Activated T-cell treated with anti-CD3 and anti-CD28 coated beads, Interleukin-2, amount 50 U/mL, for 4 hours (primary cell): ENCODE data around the gene DPP6. TPM values are rescaled to one million over a fixed set of nuclear protein-coding genes. Genes with fewer than 3 reads are reported as not detected.
"Not testable (repeated sequence)": the region's sequence is repeated elsewhere in the genome, so short reads cannot be mapped to it uniquely, and the experiment has no call there.

Experiments
- ATAC-seq, 2 donors: fragments of 200-7000 bp; cut with Tn5 transposase; one replicate each; pipeline ENCODE4 v1.10.0; 2021
- DNase-seq: peaks from one replicate; pipeline ENCODE4 v3.0.0-alpha.2; 2020
- H3K27me3 Mint-ChIP-seq: one replicate; pipeline ENCODE4 v1.8.0; 2021; ENCODE audit warnings: low read depth, mixed read lengths
- H3K36me3 Mint-ChIP-seq: one replicate; pipeline ENCODE4 v1.8.0; 2022; ENCODE audit warnings: mixed read lengths; ENCODE audit not compliant: insufficient read depth
- H3K4me1 Mint-ChIP-seq: one replicate; pipeline ENCODE4 v1.8.0; 2021; ENCODE audit warnings: low read depth, mixed read lengths
- H3K4me3 Mint-ChIP-seq: one replicate; pipeline ENCODE4 v1.8.0; 2021; ENCODE audit warnings: mild to moderate bottlenecking, moderate library complexity, mixed read lengths
- H3K9me3 Mint-ChIP-seq: one replicate; pipeline ENCODE4 v1.8.0; 2021; ENCODE audit warnings: mixed read lengths
- total RNA-seq, 3 donors: library from RNA; stranded (reverse); gene quantifications; one replicate each; pipeline ENCODE4 v1.2.1, GENCODE V29; 2021

Gene DPP6
- total RNA-seq, 3 donors from 2014 or later: not detected

- peaks cover 3% of the 10 kb centered on the region for H3K9me3 Mint-ChIP-seq
- H3K4me3 Mint-ChIP-seq: no peak overlapping the region
- ATAC-seq (no peak), DNase-seq (no peak)
- no peaks in the 10 kb centered on the region for H3K4me1 Mint-ChIP-seq
- peaks cover 1% of the 10 kb centered on the region for H3K27me3 Mint-ChIP-seq
- H3K36me3 Mint-ChIP-seq: no peaks in the 10 kb centered on the region
Observed at GRCh38 chr7:154647625-154648024, 595.4 kb downstream of the DPP6 start.

DNA sequence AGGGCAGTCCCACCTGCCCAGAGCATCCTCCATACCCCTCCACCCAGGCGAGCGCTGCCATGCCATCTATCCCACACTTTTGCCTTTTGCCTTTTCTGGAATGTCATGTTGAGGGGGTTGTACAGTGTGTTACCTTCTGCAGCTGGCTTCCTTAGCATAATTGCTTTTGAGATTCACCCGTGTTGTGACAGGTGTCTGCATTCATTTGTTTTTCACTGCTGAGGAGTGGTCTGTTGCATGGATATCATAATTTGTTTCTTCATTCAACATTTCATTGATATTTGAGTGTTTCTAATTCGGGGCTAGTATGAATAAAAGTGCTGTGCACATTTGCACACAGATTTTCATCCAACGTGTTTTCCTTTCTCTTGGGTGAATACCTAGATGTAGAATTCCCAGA lies 596.8 kb downstream of the DPP6 start:
- H3K4me3 Mint-ChIP-seq: no peak overlapping the region
- H3K9me3 Mint-ChIP-seq: peaks cover 3% of the 10 kb centered on the region
- DNase-seq (no peak), ATAC-seq (no peak)
- H3K27me3 Mint-ChIP-seq: peaks cover 1% of the 10 kb centered on the region
- H3K4me1 Mint-ChIP-seq: no peaks in the 10 kb centered on the region
- H3K36me3 Mint-ChIP-seq: no peaks in the 10 kb centered on the region

DNA sequence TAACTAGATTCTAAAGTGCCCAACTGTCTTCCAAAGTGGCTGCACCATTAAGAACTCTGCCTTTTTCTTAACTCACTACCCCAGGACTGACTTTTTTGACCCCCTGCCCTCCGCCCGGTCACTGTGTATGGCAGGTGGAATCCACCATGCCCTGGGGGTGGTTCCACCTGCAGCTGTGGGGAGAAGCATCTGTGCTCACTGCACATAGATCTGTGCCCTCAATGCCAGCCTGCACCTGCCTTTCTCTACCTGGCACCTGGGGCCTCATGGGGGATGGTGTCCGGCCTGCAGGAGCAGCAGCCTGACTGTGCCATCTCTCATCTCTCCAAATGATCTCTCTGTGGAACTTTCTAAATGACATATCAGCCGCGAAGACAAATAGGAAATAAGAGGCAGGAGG lies 597.2 kb downstream of the DPP6 start:
- DNase-seq (no peak), ATAC-seq (no peak)
- Mint-ChIP-seq H3K4me3 (no peak overlapping the region), H3K9me3 (peaks cover 3% of the 10 kb centered on the region), H3K4me1 (no peaks in the 10 kb centered on the region), H3K36me3 (no peaks in the 10 kb centered on the region), H3K27me3 (peaks cover 1% of the 10 kb centered on the region)

DNA sequence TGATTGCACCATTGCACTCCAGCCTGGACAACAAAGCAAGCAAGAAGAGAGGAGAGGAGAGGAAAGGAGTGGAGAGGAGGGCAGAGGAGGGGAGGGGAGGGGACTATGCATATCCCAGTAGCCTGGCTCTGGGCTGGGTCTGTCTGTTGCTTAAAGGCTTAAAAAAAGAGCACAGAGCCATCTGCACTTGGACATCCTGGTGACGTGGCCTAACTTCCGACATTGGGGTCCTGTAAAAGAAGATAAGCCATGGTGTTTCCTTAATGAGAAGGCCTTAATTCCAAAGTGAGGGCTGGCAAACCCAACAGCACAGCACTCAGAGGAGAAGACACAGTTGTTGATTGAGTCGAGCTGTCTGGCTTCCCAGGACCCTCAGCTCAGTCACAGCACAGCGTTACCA lies 598.1 kb downstream of the DPP6 start:
- H3K9me3 Mint-ChIP-seq: peaks cover 3% of the 10 kb centered on the region
- H3K4me3 Mint-ChIP-seq: no peak overlapping the region
- H3K27me3 Mint-ChIP-seq: peaks cover 1% of the 10 kb centered on the region
- H3K36me3 Mint-ChIP-seq: no peaks in the 10 kb centered on the region
- no peaks in the 10 kb centered on the region for H3K4me1 Mint-ChIP-seq
- DNase-seq (no peak), ATAC-seq (no peak)

DNA sequence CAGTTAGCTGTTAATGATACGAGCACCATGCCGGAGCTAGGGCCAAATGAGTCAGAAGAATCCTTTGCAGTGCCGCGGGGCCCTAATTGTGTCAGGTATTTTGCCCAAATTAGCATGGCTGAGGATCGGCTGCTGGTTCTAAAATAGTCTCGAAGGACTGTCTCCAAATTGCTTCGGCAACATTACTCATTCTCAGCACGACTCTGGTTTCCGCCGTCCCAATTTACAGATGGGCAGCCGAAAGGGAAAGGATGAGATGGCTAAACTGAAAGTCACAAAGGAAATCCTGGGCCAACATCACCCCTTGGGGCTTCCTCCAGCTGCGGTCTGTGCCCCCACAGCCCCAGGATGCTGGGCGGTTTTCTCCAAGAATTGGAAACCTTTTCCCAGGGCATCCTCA lies 599.3 kb downstream of the DPP6 start:
- ATAC-seq: no peak
- Mint-ChIP-seq H3K36me3 (no peaks in the 10 kb centered on the region), H3K4me1 (no peaks in the 10 kb centered on the region), H3K4me3 (no peak overlapping the region), H3K9me3 (no peaks in the 10 kb centered on the region), H3K27me3 (peaks cover 1% of the 10 kb centered on the region)
- DNase-seq: no peak

DNA sequence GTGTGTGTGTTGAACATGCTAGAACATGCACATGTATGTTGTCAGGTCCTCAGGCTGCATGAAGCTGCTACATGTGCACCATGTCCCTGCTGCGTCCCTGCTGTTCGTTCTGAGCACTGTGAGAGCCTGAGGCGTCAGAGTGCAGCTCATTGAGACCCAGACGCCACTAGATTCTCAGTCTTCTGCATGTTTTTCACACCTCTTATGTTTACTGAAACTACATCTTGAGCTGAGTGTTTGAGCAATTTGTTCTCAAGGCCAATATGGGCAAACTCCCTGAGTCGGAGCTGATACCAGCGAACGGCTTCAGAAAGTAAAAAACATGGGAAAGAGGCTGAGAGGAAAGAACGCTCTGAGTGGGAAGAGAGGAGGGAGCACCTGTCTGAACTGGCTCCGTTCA lies 600.4 kb downstream of the DPP6 start:
- DNase-seq (no peak), ATAC-seq (no peak)
- H3K27me3 Mint-ChIP-seq: no peaks in the 10 kb centered on the region
- no peak overlapping the region for H3K4me3 Mint-ChIP-seq
- H3K4me1 Mint-ChIP-seq: no peaks in the 10 kb centered on the region
- no peaks in the 10 kb centered on the region for H3K9me3 Mint-ChIP-seq
- no peaks in the 10 kb centered on the region for H3K36me3 Mint-ChIP-seq

GRCh38 chr7:154653281-154653680 lies 601.1 kb downstream of the DPP6 start:
- ATAC-seq (no peak), DNase-seq (no peak)

GRCh38 chr7:154656618-154657017 lies 604.4 kb downstream of the DPP6 start:
- no peaks in the 10 kb centered on the region for H3K4me1 Mint-ChIP-seq
- ATAC-seq: no peak
- H3K4me3 Mint-ChIP-seq: no peak overlapping the region
- no peaks in the 10 kb centered on the region for H3K36me3 Mint-ChIP-seq
- no peak for DNase-seq
- H3K9me3 Mint-ChIP-seq: peaks cover 11% of the 10 kb centered on the region
- no peaks in the 10 kb centered on the region for H3K27me3 Mint-ChIP-seq

More at GRCh38 chr7:154653281-154653680, 601.1 kb downstream of the DPP6 start:
- Mint-ChIP-seq H3K36me3 (no peaks in the 10 kb centered on the region), H3K4me1 (no peaks in the 10 kb centered on the region), H3K4me3 (no peak overlapping the region), H3K9me3 (no peaks in the 10 kb centered on the region), H3K27me3 (no peaks in the 10 kb centered on the region)

GRCh38 chr7:154666768-154667167 lies 614.6 kb downstream of the DPP6 start:
- Mint-ChIP-seq H3K4me3 (no peak overlapping the region), H3K4me1 (no peaks in the 10 kb centered on the region), H3K36me3 (no peaks in the 10 kb centered on the region), H3K27me3 (no peaks in the 10 kb centered on the region), H3K9me3 (peaks cover 12% of the 10 kb centered on the region)
- DNase-seq (no peak), ATAC-seq (no peak)

DNA sequence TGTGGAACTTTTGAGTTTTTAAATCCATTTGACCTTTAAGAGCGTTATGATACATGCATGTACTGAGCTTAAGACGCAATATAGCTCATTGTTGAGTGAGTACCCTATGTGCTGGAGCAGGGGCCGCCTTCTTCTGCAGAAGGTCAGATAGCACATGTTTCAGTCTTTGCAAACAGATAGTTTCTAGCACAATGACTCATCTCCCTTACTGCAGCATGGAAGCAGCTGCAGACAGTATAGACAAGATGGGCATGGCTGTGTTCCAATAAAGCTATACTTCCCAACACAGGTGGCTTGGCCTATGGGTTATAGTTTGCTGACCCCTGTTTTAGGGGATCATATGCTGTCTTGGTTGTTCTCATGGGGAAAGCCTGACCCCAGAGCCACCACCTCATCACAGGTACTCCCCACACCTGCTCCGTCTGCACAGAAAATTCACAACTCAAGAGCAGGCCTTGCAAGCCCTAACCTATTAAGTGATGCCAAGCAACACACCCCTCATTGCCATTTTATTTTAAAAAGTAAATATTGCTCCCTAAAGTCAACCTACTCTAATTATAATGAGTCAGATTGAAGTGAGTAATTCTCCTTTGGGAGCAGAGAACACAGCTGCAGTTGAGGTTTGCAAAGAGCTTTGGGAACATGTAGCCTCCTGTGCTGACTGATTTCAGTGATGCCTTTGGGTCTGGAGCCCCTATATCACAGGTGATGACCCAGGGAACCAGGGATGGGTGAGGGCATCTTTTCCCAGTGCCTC lies 620.6 kb downstream of the DPP6 start:
- DNase-seq: no peak
- Mint-ChIP-seq H3K9me3 (peaks cover 4% of the 10 kb centered on the region), H3K4me1 (no peaks in the 10 kb centered on the region), H3K27me3 (no peaks in the 10 kb centered on the region), H3K4me3 (no peak overlapping the region), H3K36me3 (no peaks in the 10 kb centered on the region)
- ATAC-seq: no peak

- H3K4me3 Mint-ChIP-seq: no peak overlapping the region
Observed at GRCh38 chr7:154674191-154674590, 622.0 kb downstream of the DPP6 start.

GRCh38 chr7:154675560-154675959 lies 623.4 kb downstream of the DPP6 start:
- Mint-ChIP-seq H3K36me3 (no peaks in the 10 kb centered on the region), H3K4me3 (no peak overlapping the region), H3K4me1 (no peaks in the 10 kb centered on the region)

More at GRCh38 chr7:154674191-154674590, 622.0 kb downstream of the DPP6 start:
- no peak for ATAC-seq
- H3K9me3 Mint-ChIP-seq: peaks cover 8% of the 10 kb centered on the region
- H3K36me3 Mint-ChIP-seq: no peaks in the 10 kb centered on the region
- no peak for DNase-seq
- H3K27me3 Mint-ChIP-seq: no peaks in the 10 kb centered on the region
- no peaks in the 10 kb centered on the region for H3K4me1 Mint-ChIP-seq

GRCh38 chr7:154676033-154676421 lies 623.8 kb downstream of the DPP6 start:
- not testable (repeated sequence) for H3K27me3 Mint-ChIP-seq, H3K4me1 Mint-ChIP-seq, DNase-seq, H3K9me3 Mint-ChIP-seq, H3K4me3 Mint-ChIP-seq, H3K36me3 Mint-ChIP-seq, ATAC-seq

More at GRCh38 chr7:154675560-154675959, 623.4 kb downstream of the DPP6 start:
- Mint-ChIP-seq H3K9me3 (peaks cover 8% of the 10 kb centered on the region), H3K27me3 (no peaks in the 10 kb centered on the region)
- ATAC-seq (no peak), DNase-seq (no peak)

- peaks cover 8% of the 10 kb centered on the region for H3K9me3 Mint-ChIP-seq
- H3K4me1 Mint-ChIP-seq: no peaks in the 10 kb centered on the region
- no peaks in the 10 kb centered on the region for H3K36me3 Mint-ChIP-seq
- H3K4me3 Mint-ChIP-seq: no peak overlapping the region
- H3K27me3 Mint-ChIP-seq: no peaks in the 10 kb centered on the region
- DNase-seq (no peak), ATAC-seq (no peak)
Observed at GRCh38 chr7:154676422-154677073, 624.4 kb downstream of the DPP6 start.

GRCh38 chr7:154677454-154677853 lies 625.3 kb downstream of the DPP6 start:
- Mint-ChIP-seq H3K36me3 (no peaks in the 10 kb centered on the region), H3K27me3 (no peaks in the 10 kb centered on the region), H3K4me1 (no peaks in the 10 kb centered on the region), H3K9me3 (peaks cover 8% of the 10 kb centered on the region), H3K4me3 (no peak overlapping the region)
- ATAC-seq: no peak
- DNase-seq: no peak
